HTR-8/SVneo (cell line): ENCODE measurements around the gene PLXNA4.

ENCODE experiments used
- DNase-seq: peaks from one replicate; pipeline ENCODE4 v3.0.0; 2011; ENCODE audit warnings: low spot score, mixed read lengths; ENCODE audit not compliant: insufficient read length
- FAIRE-seq: peaks from 2 replicates; lab custom pipeline; 2011; peaks lifted over from hg19 to GRCh38; lab: Jason Lieb, UNC

Gene PLXNA4

GRCh38 chr7:132488634-132489302 is 87.5 kb downstream of the PLXNA4 start:
- FAIRE-seq (no peak), DNase-seq (no peak)

GRCh38 chr7:132486274-132486610 is 90.0 kb downstream of the PLXNA4 start:
- DNase-seq (no peak), FAIRE-seq (no peak)

GRCh38 chr7:132485600-132486273 is 90.5 kb downstream of the PLXNA4 start:
- FAIRE-seq (no peak), DNase-seq (no peak)

GRCh38 chr7:132485136-132485535 is 91.1 kb downstream of the PLXNA4 start:
- FAIRE-seq: no peak
- DNase-seq: no peak

DNA sequence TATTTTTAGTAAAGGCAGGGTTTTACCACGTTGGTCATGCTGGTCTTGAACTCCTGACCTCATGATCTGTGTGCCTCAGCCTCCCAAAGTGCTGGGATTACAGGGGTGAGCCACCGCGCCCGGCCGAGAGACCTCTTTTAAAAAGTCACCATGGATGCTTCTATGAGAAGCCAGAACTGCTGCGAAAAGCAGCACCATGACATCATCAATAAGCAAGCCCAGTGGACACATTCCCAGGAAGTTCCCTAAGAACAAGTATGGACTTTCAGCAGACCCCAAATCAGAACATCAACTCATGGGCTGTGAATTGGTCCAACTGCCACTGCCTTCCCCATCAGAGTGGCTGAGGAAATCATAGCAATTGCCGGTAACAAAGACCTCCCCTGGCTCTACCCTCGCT is 93.4 kb downstream of the PLXNA4 start:
- no peak for DNase-seq

GRCh38 chr7:132480534-132480933 is 95.7 kb downstream of the PLXNA4 start:
- no peak for DNase-seq
- FAIRE-seq: no peak

More for the DNA sequence above, 93.4 kb downstream of the PLXNA4 start:
- no peak for FAIRE-seq

GRCh38 chr7:132476541-132476940 is 99.7 kb downstream of the PLXNA4 start:
- DNase-seq (no peak), FAIRE-seq (no peak)

DNA sequence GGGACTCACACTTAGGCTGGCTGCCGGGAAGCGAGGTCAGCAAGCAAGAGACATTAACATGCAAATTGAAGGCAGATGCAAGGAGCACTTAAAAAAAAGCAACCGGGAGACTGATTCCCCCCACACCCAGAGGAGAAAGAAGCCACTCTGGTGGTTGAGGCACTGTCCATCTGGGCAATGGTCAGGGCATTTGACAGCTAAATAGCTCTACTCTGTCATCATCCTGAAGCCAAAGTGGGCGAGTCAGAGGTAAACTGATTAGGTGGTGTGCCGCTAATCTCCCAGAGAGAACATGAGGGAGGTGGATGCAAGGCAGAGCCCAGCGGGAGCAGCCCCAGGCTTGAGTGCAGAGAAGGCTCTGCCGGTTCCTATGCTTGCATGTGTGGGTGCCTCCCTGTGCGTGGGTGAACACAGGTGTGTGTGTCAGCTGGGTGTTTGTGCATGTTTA is 100.6 kb downstream of the PLXNA4 start:
- no peak for DNase-seq
- FAIRE-seq: no peak

- FAIRE-seq: no peak
- DNase-seq: no peak
These were observed 101.1 kb downstream of the PLXNA4 start for GRCh38 chr7:132475037-132475668.

- DNase-seq (no peak), FAIRE-seq (no peak)
These were observed 103.7 kb downstream of the PLXNA4 start for GRCh38 chr7:132472463-132473120.

DNA sequence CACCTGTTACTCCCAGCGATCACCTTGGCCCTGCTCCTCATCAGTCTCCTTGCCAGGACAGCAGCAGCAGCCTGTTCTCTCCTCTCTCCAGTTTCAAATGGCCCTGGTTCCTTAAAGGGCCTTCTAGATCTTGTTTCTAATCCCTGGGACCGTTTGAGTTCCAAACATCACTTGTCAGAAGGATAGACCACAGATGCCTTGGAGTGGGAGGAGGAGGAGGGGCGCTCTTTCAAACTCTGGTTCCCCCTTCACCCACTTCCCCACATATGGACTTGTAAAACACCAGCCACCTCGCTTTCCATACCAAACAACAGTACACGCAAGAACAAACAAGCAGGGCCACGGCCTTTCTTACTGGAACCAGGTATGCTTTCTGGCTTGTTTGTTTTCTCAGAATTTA is 104.8 kb downstream of the PLXNA4 start:
- FAIRE-seq (no peak), DNase-seq (no peak)

GRCh38 chr7:132469681-132470080 is 106.6 kb downstream of the PLXNA4 start:
- no peak for FAIRE-seq
- no peak for DNase-seq

DNA sequence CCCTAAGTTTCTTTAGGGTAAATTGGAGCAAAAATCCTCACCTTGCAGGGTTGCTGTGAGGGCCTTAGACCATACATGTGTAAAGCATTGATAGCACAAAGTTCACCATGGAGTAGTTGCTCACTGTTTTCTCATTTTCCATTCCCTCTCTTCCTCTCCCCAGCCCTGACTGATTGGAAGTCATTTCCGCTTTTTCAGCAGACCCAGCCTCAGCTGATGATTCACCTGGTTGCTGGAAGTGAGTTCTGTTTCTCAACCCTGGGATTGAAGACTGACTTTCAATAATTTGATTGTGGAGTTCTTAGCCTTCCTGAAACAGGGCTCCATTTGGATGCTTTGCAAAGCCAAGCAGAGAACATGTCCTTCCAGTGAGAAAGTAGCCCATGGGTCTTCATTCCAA is 107.0 kb downstream of the PLXNA4 start:
- FAIRE-seq (no peak), DNase-seq (no peak)

DNA sequence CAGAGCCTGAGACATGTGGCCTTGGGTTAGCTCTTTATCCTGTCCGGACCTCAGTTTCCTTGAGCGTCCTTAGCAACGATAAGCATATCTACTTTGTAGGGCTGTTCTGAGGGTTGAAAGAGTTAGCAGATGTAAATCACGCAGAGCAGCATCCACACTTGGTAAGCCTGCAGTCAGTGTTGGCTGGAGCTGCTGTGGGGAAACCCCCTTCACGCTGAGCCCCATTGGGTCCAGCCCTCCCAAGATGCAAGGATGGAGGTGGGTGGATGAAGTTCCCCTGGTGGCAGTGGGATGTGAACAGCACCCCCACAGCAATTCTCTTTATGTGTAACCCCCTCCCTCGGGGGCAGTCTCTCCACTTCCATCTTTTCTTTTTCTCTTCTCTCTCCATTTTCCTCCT is 109.9 kb downstream of the PLXNA4 start:
- no peak for FAIRE-seq
- DNase-seq: no peak

- FAIRE-seq (no peak), DNase-seq (no peak)
These were observed 110.8 kb downstream of the PLXNA4 start for GRCh38 chr7:132465516-132465915.

DNA sequence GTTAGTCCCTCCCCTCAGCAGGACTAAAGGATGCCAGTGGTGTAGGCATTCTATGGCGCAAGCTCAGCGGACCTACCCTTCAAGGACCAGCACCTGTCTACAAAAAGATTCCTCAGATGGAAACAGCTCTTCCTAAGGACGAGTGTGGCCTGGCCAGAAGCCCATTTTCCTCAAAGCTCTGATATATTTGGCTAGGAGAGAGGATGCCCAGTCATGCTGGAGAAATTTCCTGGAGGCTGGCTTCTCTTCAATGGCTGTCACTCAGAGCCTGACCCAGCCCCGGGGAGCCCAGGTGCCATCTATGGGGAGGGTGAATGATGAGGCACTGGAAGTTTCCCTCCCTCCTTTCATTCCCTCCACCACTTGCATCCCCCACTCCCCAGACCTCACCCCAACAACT is 111.5 kb downstream of the PLXNA4 start:
- no peak for FAIRE-seq
- no peak for DNase-seq

GRCh38 chr7:132463922-132464321 is 112.3 kb downstream of the PLXNA4 start:
- DNase-seq: no peak
- no peak for FAIRE-seq

- no peak for FAIRE-seq
- no peak for DNase-seq
These were observed 113.8 kb downstream of the PLXNA4 start for GRCh38 chr7:132462478-132462877.

DNA sequence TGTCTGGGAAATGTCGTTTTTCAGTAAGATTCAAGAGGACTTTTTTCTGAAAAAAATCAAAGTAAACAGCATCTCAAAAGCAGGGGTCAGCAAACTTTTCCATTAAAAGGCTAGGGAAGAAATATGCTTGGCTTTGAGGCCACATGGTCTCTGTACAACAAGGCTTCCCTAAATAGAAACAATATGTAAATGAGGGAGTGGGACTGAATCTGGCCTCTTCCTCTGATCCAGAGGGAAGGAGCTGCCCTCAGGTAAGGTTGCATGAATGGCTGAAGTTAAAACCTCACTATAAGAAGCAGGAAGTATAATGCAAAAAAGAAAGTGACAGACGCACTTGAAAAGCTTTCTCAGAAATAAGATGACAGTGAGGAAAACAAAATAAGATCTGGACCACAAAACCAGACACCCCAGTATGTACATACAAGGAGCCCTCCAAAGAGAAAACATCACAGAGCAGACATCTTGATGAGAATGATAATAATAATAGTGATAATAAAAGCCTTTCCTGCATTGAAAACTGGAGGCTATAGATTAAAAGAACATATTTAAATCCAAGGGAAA is 115.2 kb downstream of the PLXNA4 start:
- FAIRE-seq: no peak
- DNase-seq: no peak

DNA sequence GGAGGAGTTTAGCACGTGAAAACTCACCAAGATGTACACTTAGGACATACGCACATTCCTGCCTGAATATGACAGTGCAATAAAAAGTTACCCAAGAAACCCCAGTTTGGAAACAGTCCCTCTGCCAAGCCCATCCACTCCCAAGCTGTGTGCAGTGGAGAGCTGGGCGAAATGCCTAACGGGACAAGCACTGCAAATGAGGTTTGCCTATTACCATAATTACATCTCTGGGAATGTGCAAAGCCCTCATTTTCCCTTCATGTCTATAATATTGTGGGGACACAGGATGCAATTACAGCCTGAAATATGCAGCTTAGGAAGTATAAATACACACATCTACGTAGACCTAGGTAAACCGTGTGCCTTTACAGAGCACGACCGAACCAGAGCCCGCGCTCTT is 117.5 kb downstream of the PLXNA4 start:
- DNase-seq: no peak
- FAIRE-seq: no peak

- DNase-seq (no peak), FAIRE-seq (no peak)
These were observed 118.6 kb downstream of the PLXNA4 start for GRCh38 chr7:132457658-132458057.
